GM04504 (cell line): ENCODE data around the gene CALN1.

Experiments used
- DNase-seq: peaks from one replicate; pipeline ENCODE4 v3.0.0-alpha.2; 2012; ENCODE audit warnings: low read depth

CALN1 gene

DNA sequence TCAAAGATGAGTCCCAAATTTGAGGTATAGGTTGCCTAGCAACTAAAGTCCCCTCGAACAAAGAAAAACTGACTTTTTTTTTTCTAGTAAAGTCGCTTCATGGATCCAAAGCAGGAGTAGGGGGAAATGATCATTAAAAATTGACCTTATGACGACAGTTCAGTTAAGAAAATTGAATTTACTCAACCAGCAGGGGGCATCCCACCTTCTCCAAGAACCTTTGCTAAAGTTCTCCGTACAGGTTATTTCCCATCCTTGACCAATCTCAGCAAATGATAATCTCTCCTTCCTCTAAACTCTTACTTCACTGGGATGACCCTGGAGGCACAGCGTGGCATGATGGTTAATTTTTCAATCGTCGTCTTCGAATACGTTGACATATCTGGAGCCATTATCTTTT lies 228.3 kb downstream of the CALN1 start:
- no peak for DNase-seq

DNA sequence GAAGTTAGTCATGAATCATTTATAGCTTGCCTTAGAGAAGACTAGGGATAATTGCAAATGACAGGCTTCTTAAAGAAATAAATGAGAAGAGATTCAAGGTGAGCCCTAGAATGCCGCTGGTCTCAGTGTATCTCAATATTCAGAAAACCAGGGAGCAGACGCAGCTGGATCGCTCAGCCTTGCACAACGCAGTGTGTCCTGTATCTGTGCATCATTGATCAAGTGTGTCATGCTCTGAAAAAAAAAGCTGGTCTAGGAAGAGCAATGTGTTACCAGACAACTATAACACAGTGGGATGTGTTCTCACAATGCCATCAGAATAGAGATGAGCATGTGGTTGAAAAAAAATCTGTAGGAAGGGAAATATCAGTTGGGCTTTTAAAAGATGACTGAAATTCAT lies 230.1 kb downstream of the CALN1 start:
- no peak for DNase-seq

DNA sequence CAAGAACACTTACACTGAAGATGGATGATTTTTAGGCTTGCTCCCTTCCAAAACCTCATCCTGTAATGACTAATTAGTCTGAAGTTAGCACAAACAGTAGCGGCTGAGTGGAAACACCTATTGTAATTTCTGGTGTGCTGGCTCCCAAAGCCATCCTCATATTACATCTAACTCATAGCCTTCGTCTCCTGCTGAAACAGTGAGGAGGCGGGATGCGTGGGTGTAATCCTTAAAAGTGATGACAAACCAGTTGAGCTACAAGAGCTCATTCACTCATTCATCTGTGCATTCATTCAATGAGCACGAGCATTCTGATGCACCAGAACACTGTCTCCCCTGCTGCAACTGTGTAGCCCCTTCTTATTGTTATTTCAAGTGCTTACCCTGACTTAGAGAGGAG lies 235.3 kb downstream of the CALN1 start:
- no peak for DNase-seq

DNA sequence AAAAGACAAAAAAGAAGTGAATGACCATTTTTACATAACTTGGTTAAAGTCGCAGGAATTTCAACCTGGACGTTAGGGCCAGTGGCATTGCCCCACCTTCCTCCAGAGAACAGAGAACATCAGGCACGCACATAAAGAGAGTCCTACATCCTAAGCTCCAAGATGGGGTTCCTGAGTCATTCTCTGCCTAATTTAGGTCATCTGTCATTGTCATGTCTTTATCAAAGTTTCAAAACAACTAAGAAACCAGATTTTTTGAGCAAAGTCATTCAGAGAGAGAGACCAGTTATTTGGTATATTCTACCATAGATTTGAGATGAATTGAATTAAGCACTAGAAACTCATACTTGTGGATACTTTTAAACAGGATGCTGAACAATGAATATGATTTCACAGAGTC lies 241.7 kb downstream of the CALN1 start:
- no peak for DNase-seq

DNA sequence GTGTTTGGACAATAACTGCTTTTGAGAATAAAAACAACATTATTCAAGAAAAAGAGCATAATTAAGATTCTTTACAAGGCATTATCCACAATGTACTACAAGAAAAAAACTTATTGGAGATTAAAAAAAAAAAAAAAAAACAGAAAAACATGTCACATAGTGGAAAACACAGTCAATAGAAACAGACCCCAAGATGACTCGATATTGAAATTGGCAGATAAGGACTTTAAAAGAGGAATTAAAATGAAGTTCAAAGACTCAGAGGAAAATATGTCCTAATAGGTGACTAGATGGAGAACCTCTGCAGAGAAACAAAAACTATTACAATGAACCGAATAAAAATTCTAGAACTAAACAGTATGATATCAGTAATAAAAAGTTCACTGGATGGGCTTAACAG lies 248.9 kb downstream of the CALN1 start:
- DNase-seq, result no peak

DNA sequence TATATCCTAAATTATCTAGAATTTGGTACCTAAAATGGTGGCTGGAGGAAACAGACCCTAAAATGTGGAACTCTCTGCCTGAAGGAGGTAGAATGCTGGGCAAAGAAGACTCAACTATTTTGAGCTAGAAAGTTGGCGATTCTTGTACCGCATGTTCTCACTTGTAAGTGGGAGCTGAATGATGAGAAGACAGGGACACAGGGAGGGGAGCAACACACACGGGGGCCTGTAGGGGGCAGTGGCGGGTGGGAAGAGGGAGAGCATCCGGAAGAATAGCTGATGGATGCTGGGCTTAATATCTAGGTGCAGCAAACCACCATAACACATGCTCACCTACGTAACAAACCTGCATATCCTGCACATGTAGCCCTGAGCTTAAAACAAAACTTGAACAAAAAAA lies 250.6 kb downstream of the CALN1 start:
- no peak for DNase-seq

DNA sequence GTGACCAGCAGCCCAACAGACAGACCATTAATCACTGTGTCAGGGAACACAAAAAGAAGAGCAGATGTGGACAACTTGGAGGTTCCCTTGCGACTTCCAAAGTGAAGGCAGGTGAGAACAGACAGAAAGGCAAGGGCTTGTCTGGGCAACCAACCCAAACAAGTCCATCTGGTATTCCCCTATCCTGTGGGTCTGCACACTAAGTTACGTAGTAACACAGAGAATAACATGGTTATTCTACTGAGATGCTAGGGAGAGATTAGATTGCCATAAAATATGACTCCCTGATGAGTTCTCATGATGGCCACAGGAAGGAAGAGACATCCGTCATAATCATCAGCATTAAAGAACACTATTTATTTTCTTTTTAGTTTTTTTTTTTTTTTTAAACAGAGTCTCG lies 252.2 kb downstream of the CALN1 start:
- no peak for DNase-seq

DNA sequence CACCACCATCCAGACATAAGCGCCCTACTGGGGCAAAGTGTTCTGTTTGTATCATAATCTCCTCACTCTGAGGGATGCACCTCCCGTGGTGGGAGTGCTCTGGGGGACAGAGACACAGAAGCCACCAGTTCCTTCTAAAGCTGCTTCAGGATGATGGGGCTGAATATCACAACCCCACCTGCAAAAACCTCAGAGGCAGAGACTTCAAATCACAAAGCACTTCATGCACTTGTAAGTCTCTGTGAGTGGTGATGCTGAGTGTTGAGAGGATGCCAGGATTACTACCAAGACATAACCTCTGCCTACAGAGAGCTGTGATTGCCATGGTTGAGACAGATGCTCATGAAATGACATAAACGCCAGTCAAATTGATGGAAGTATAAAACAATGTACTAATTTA lies 255.5 kb downstream of the CALN1 start:
- DNase-seq, result no peak

DNA sequence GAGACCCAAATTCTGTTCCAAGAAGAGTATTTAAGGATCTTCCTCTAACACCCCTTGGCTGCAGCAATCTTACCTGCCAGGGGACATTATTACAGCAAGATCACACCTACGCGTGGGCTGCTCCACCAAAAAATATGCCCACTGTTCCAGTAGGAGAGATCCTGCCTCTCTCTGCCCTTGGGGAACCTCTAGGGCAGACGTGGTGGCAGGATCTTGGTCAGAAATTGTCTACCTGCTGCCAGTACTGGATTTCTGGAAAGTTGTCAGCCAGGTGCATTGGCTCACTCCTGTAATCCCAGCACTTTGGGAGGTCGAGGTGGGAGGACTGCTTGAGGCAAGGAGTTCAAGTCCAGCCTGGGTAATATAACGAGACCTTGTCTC lies 259.0 kb downstream of the CALN1 start:
- no peak for DNase-seq

DNA sequence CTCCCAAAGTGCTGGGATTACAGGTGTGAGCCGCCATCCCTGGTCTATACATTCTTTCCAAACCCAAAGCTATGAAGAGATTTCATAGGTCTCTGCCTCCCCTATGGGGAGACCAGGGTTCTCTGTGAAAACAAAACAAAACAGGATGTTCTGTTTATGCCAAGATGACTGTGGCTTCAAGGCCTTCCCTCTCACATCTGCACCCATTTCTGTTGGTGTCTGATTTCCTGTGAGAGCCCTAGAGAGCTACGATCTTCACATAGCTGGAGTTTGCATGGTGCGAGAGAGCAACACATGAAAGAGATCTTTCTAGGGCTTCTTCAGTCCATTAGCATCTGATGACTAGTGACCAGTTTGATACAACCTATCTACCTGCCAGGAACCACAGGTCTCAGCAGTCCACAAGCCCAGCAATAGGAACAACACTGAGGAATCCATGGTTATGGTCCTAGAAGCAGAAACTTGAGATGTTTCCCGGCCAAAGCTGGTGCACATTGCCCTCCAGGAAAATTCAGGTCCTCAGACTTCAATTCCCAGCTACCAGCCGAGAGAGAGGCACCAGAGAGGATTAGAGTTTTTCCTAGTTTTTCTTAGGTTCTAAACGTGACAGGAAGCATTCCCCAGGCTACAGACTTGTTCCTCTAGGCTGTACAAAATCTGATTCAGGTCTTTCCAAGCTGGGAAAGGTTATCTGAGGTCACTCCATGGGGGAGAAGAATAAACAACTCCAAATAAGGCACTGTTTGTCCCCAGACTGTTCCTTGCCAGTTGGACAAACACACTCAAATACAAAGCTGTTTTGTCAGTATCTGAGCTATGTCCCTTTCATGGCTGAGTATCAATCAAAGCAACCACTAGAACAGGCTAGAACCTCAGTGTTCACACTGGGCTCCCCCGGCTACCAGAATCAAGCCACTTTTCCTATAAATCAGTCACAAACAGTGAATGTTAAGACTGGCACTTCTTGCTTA lies 259.7 kb downstream of the CALN1 start:
- no peak for DNase-seq

DNA sequence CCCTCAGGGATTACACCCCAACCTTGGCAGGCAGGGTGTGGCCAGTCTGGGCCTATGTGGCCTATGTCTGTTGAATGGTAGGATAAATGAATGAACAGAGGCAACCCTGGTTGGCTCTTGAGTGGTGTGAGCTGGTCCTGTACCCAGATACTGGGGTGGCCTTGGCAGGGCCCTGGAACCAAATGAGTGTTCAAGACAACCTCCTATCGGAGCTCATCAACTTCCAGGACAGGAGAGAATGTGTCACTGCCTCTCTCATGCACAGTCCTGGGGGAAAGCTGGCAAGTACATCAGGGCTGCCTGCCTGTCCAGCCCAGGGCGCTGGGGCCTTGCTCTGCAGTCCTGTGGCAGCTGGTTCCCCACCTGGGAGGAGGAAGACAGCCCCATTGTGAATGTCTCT lies 271.6 kb downstream of the CALN1 start:
- DNase-seq, result no peak

DNA sequence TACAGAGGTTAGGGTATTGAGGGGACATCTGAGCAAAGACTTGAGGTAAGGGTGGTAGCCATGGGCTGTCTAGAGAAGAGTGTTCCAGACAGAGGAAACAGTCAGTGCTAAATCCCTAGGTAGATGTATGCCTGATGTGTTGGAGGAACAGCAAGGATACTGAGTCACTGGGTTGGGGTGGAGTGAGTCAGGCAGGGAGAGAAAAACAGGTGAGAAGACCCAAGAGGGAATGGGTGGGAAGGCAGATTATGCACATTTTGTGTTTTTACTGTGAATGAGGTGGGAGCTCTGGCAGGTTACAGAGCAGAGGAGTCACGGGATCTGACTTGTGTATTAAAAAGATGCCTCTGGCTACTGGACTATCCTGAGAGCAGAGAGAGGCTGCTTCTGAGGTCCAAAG lies 285.0 kb downstream of the CALN1 start:
- no peak for DNase-seq

DNA sequence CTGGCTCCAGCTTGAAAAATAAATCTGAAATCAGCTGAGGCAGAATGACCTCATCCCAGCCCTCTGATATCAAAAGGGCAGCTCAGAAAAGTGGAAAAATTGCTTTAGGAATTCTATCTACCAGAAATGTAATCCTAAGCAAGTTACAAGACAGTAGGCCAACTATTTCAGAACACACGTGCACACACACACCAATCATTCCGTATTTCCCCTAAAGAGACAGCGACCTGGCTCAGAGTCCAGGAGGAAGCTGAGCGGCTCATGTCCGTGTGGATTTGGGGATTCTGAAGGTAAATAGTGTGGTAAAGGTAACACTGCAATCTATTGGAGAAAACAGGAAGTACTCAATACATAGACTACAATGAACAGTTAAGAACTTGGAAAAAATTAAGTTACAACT lies 288.2 kb downstream of the CALN1 start:
- no peak for DNase-seq

DNA sequence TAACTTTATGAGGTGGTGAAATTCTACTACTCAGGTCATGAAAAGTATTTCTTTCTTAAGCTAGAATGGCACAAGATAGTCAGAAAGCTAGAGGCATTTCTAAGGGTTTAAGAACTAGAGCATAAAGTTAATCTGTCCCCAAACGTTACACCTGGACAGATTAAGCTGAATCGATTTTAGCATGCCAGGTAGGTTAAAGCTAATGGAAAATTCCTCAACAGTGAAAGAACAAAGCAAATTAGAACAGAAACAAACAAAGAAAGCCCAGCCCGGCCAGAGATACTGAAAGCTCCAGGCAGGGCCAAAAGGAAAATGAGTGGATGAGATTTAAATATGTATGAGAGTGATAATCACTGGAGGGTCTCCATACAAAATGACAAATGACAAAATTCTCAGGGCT lies 293.8 kb downstream of the CALN1 start:
- DNase-seq, result no peak

DNA sequence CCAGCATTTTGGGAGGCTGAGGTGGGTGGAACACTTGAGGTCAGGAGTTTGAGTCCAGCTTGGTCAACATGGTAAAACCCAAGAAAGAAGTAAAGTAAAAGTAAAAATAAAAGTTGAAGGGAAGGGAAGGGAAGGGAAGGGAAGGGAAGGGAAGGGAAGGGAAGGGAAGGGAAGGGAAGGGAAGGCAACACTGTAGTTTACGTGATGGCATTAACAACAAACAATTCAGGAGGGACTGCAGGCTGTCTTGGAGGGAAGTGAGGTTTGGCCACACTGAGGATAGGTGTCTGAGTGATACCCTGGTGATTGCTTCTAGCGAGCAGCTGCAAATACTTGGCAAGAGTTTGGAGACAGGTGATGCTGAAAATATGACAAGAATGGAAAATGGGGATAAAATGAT lies 298.0 kb downstream of the CALN1 start:
- DNase-seq, result no peak

DNA sequence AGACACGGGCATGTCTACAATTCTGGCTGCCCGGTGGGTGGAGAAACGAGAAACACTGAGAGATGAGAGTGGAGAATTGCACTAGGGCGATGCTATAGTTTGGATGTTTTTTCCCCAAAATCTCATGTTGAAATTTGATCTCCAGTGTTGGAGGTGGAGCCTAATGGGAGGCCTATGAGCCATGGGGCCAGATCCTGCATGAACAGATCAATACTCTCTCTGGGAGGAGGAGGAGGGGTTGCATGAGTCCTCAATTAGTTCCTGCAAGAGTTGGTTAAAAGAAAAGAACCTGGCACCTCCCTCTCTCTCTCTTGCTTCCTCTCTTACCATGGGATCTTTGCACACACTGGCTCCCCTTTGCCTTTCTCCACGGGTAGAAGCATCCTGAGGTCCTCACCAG lies 299.1 kb downstream of the CALN1 start:
- no peak for DNase-seq

DNA sequence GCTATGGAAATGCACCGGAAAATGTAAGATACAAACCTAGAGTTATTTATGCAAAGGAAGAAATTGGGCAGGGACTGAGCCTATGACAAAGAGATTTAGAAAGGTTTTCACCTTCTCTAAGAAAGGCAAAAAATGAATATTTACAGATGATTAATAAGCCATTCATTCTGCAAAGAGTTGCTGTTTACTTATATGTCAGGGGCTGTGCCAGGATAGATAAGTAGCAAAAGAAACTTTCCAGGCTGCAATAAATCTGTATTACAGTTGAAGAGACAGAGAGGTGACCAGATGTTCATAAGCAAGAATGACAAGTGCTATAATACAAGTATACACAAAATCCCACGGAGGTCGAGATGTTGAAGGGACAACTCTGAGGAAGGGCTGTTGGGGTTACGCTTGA lies 299.6 kb downstream of the CALN1 start:
- no peak for DNase-seq

DNA sequence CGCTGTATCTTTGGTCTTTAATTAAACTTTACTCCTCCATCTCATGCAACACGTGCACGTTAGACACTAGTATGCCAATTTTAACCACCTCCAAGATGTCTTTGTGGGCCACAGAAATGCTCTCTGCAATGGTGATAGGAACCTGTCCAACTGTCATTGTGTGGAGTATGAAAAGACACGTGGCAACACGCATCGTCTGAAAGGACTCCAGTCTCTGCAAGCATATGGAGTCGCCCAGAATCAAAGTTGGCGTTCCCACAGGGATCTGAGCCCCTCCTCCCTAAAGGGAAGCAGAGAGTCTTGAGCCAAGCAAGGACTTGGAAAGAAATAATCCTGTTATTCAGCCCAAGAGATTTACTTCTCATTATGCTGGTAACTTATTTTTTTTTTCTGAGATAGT lies 301.1 kb downstream of the CALN1 start:
- no peak for DNase-seq

DNA sequence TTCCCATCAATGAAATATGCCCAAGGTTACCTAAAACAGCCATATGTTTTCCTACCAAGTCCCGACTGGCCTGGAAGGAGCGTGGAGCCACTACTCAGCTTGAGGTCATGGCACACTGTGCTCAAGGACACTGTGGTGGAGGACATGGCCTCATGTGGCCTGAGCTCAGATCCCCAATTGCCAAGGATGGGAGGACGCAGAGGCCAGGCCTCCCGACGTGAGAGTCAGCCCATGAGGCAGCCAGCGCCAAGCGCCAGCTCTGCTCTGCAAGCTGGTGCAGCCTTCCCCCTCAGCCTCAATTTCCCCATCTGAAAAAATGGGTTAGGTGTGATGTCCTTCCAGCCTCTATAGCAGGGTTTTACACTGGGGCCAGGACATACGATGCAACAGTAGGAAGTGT lies 302.6 kb downstream of the CALN1 start:
- DNase-seq, result no peak

DNA sequence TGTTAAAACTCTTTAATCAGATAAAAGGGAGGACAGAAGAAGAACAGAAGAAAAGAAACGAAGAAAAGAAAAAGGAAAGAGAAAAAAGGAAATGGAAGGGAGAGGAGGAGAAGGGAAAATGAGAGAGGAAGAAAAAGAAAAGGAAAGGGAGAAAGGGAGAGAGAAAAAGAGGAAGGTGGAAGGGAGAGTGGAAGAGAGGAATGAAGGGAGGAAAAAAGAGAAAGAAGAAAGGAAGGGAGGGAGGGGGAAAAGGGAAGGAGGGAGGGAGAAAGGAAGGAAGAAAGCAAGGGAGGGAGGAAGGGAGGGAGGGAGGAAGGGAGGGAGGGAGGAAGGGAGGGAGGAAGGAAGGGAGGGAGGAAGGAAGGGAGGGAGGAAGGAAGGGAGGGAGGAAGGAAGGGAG lies 305.7 kb downstream of the CALN1 start:
- DNase-seq, result no peak

DNA sequence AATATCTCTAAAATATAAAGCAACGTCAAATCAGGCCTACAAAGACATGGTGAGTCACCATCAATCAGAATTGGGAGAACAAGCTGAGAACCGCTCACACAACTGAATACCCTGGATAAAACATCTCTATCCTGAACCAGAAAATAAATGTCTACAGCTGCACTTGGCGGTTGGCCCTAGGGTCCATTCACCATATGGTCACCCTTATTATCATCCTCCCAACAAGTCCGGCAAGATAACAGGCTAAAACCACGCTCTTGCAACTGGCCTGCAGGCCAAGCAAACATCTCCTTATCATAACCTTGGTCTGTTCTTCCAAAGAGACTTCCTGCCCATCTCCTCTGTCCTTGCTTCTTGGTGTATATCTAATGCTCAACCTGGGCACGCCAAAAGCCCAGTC lies 310.7 kb downstream of the CALN1 start:
- no peak for DNase-seq

DNA sequence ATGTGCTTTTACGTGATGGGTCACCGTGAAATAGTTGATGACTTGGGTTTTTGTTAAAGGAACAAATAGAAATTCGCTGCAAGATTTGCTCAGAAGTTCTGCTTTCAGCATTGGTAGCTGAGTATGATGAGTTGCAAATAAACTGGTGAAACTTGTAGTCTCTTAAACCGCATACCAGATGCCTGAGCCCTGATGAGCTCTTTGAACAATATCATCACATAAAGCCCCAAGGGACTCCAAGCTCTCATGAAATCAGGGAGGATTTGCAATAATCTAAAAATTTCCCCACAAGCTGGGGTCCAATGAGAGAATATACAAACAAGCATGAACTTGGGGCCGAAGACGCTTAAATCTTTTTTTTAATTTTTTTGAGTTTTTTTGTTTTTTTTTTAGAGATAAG lies 312.4 kb downstream of the CALN1 start:
- no peak for DNase-seq

DNA sequence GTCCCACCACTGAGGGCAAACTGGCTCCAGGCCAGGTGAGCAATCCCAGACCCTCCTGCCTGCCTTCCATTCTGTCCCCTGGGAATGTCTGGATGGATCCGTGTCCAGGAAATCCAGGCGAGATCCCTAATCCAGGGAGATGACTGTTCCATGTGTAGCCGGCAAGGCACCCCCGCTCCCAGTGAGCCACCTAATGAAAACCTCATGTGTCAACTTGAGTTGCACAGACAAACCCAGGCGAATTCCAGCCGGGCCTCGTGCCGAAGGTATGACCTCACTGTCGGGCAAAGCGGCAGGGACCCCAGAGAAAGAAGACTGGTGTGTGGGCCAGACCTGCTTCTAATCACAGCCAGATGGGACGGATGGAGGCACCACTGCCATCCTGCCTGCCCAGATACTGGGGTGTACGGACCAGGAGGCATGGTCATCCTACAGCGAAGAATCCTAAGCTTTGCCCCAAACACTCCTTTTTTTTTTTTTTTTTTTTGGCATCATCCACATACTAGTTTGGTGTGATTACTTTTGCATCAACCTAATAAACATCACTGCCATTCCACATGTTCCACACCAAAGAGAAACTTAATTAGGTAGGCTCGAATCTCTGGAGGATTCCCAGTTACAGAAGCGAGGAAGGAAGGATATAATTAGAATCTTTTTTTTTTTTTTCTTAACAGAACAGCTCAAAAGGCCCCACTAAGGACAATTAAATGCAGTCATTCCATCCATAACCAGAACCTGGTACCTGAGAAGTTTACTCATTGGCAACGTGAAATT lies 313.1 kb downstream of the CALN1 start:
- no peak for DNase-seq

DNA sequence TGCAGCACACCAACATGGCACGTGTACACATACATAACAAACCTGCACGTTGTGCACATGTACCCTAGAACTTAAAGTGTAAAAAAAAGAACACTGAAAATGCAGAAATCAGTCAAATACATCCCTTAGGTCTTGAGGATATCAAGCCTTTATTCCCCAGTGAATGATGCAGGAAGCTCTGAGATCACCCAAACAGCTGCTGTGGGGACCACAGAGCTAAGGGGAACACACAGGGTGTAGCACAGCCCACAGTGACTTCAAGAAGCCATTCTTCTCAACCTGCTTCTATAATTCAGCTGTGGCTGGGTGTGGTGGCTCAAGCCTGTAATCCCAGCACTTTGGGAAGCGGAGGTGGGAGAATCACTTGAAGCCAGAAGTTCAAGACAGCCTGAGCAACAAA lies 314.9 kb downstream of the CALN1 start:
- DNase-seq, result no peak
